T-helper 1 cell (primary cell): Measurements from ENCODE around the gene NDEL1.

Experiments used
- DNase-seq, 5 donors: peaks; one replicate each; pipeline ENCODE4 v3.0.0-alpha.2; 2012 to 2020

The NDEL1 gene

GRCh38 chr17:8417806-8418205, 17.9 kb upstream of the NDEL1 start:
- no peak for DNase-seq

DNA sequence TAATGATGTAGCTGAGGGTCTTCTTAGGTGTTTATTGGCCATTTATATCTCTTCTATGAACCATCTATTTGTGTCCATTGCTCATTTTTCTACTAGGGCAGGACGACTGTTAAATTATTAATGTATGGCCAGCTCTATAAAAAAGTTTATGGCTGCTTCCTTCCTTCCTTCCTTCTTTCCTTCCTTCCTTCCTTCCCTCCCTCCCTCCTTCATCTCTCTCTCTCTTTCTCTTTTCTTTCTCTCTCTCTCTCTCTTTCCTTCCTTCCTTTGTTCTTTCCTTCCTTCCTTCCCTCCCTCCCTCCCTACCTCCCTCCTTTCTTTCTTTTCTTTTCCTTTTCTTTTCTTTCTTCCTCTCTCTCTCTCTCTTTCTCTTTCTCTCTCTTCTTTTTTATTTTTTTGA, 17.2 kb upstream of the NDEL1 start:
- no peak for DNase-seq

GRCh38 chr17:8419305-8419704, 16.4 kb upstream of the NDEL1 start:
- DNase-seq: no peak

GRCh38 chr17:8420041-8420934, 15.4 kb upstream of the NDEL1 start:
- DNase-seq: no peak

DNA sequence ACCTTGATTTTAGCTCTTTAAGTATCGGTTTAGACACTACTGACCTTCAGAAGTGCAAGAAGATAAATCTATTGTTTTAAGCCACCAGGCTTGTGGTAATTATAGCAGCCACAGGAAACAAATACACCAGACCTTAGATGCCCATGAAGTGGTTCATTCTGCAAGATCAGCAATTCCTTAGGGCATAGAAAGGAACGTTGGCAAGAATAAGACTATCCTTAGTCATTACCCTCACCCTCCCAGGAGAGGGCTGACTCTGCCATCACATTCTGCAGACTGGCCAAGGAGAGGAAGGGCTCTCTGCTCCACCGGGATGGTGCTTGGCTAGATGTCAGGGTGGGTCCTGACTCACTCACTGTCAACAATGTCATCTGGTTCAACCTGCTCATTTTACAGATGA, 14.1 kb upstream of the NDEL1 start:
- no peak for DNase-seq

DNA sequence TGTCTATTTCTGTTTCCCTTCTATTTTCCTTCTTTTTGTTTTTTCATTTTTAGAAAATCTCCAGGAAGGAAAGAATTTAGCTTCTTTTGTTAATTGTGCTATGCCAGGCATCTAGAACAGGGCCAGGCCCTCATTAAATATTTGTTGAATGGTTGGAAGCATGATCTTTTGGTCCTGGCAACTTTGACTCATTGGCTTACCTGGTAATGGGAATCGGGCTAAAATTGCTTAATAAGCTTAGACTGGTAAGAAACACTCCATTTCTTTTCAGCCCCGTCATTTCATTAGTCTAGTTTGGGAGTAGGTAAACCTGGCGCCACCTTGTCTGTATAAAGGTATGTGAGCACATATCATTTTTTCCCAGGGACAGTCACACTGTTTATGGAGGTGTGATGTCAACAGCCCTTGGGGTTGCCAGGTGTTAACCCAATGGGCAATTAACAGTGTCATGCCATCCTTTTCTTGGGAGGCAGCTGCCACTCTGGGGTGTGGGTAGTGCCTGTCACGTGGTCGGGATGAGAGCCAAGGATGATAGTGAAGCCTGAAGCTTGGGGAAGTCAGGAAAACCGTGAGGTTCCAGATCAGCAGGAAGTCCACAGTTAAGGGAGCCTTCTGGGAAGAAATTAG, 9.5 kb upstream of the NDEL1 start:
- DNase-seq: no peak

DNA sequence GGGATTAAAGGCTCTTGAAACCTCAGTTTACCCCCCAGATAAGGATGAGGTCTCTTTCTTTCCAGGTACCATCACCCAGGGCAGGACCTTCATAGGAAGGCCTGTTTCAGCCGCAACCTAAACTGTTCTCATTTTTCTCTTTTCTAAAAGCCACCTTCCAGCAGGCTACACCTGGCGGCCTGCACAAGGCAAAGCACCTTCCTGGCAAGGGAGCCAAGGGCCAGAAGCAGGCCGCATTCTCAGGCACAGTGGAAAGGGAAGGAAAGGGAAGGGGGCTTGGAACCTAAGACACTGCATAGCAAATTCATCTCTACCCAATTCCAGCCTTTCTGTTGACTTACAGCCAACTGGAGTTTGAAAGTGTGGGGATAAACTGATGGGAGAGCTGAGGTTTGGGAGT, 8.9 kb upstream of the NDEL1 start:
- DNase-seq: no peak

DNA sequence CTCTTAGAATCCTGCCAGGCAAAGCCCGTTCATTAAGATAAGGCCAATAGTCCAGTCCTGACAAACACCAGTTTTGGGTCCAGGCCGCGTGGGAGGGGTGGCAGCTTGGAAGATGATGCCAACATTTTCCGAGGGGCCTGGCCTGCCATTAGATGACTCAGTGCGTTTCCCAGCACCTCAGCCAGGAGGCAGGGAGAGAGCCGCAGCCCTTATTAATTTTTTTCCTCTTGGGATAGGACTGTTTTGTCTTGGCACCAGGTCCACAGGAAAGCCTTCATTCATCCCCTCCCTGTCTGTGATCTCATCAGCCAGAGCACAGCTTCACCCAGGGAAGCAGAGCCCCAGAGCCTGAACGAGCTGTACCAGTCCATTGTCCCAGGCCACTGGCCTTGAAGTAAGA, 4.7 kb upstream of the NDEL1 start:
- no peak for DNase-seq

GRCh38 chr17:8436169-8436843, 622 bp downstream of the NDEL1 start:
- DNase-seq: peak; percentile 34 to 72 (median 55)

GRCh38 chr17:8436844-8437171, 1.1 kb downstream of the NDEL1 start:
- no peak for DNase-seq

GRCh38 chr17:8438441-8438840, 2.8 kb downstream of the NDEL1 start:
- no peak for DNase-seq

GRCh38 chr17:8439681-8440080, 4.0 kb downstream of the NDEL1 start:
- no peak for DNase-seq

DNA sequence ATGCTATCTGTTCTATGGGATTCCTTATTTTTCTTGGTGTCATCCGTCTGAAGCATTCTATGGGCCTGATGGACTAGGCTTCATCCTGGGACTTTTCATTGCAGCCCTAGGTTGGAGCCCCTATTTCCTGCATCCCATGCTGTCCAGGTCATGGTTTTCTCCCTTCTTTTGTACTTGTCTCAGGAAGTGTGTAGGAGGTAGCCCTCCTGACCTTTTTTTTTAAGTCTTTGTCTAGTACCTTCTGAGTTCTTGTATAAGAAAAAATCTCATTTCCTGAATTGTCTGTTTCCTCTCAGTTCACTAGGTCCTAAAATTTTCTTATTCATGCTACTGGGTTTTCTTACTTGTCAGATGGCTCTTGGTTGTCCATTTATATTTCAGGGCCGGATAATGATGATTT, 6.0 kb downstream of the NDEL1 start:
- DNase-seq: no peak

GRCh38 chr17:8442310-8442709, 6.6 kb downstream of the NDEL1 start:
- no peak for DNase-seq

GRCh38 chr17:8443756-8444155, 8.1 kb downstream of the NDEL1 start:
- DNase-seq: no peak

DNA sequence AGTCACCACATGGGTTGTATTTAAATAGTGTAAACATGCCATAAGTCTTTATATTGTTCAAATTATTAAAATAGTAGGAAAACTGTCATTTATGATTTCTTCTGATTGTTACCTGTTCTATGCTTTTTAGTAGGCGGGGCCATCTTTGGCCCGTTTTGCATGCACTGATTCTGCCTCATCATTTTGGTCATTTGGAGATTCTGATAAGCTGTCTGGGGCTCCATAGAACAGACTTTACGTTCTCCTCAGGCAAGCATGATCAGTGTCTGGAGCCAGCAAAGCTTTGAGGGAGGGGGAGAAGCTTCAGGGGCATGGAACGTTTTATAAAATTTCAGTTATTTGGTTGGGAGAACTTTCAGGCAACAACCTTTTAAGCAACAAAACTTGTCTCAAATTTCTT, 8.8 kb downstream of the NDEL1 start:
- no peak for DNase-seq

DNA sequence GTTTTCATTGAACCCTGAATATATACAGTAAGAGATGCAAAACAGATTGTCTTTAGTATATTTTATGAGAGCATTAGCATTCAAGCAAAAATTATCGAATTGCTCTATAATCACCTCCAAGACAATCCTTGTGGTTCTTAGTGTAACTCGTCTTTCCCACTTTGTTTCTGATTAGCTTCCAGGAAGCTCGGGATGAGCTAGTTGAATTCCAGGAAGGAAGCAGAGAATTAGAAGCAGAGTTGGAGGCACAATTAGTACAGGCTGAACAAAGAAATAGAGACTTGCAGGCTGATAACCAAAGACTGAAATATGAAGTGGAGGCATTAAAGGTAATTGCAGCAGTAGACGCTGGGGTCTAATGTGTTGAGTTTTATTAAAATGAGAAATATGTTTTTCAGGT, 9.9 kb downstream of the NDEL1 start:
- no peak for DNase-seq

DNA sequence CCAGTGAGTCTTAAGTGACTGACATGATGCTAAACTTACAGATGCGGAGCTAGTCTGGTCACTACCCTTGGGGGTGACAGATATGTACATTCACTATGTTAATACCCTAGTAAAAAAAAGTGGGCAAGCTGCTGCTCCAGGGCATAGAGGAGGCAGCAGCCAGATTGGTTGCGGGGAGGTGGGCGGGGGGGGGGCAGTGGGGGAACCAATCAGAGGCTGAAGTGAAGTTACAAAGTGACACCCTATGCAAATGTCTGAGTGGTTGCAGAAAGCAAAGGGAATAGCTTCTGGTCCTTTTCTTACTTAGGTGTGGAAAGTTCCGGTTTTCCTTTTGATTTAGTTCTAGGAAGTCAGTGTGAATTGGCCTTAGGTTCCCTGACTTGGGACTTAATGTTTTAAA, 12.1 kb downstream of the NDEL1 start:
- no peak for DNase-seq

DNA sequence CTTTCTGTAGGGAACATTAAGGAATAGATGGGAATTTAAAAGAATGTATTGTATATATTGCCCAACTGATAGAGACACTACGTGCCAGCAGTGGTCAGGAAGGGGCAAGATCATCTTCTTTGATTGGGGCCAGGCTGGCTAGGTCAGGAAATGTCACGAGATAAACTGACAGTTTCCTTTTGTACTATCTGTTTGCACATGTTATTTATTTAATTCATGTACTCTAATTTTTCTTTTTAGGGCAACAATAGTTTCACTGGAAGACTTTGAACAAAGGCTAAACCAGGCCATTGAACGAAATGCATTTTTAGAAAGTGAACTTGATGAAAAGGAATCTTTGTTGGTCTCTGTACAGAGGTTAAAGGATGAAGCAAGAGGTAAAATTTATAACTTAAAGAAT, 12.6 kb downstream of the NDEL1 start:
- no peak for DNase-seq

- no peak for DNase-seq
Measured at GRCh38 chr17:8451933-8452614, 16.4 kb downstream of the NDEL1 start.

DNA sequence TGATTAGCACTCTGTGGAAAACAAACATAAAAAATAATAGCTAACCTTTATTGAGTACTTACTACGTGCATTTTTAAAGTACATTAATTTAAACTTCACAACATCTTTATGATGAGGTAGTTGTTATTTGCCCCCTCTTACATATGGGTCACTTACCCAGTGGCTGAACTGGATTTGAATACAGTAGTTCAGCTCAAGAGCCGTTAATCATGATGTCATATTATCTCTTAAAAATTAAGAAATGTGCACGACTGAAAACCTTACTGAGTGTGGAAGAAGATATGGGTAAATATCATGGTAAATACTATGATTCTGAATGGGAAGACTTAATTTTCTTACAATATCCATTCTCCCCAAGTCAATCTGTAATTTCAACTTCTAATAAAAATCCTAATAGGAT, 17.6 kb downstream of the NDEL1 start:
- DNase-seq: no peak

DNA sequence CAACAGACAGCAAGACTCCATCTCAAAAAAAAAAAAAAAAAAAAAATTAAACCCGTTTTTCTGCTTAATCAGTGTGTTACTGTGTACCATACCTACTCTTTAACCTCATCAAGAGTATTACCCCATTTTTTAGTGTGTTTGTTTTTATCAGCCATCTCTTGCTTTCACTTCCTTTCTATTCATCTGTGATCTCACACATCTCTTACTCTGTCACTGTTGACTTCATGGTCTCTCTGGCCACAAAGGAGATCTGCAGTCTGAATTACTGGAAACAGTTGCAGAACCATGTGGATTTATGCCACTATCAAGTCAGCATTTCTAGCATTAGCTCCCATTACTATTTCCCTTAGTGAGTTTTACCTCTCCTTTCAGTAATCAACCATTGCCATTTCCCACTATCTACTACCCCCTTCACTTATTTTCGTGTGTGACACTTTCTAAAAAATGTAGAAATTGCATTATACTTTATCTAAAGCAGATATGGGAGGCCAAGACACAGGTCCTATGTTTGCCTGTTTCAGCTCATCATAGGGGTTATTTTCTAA, 20.1 kb downstream of the NDEL1 start:
- peak in 1 of 5 donors; percentile 8 for DNase-seq

- no peak for DNase-seq
Measured at GRCh38 chr17:8458128-8458527, 22.4 kb downstream of the NDEL1 start.
